ENCODE results near the gene GRIK5. TPM values are rescaled to one million over a fixed set of nuclear protein-coding genes. Genes with fewer than 3 reads are reported as not detected.

Gene GRIK5
- total and polyA plus RNA-seq, 2 experiments from 2014 or later = 0.50 to 0.60 TPM

DNA sequence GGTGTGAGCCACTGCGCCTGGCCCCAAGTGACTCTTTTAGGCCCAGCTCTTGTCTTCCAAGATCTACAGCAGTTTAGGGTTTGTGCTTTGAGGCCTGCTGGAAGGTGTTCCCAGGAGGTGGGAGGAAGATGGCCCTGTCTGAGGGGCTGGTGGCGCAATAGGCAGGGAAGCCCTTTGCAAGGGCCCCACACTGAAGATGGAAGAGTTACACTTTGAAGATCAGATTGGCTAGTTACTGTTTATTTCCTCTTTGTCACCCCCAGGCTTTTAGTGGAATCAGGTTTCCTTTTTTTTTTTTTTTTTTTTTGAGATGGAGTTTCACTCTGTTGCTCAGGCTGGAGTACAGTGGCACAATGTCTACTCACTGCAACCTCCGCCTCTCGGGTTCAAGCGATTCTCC lies 109.0 kb downstream of the GRIK5 start:
- no peaks in the 10 kb centered on the region for H3K27me3 ChIP-seq
- WGBS (ENCODE audit: low lambda C conversion rate, missing lambda C conversion rate) = 95% methylated on average over 5 of the region's 5 CpGs
- H3K27ac ChIP-seq = no peak overlapping the region
- H3K4me1 ChIP-seq (ENCODE audit: insufficient read depth) = peaks cover 3% of the 10 kb centered on the region
- H3K9me2 ChIP-seq (replicated peaks; ENCODE audit: insufficient read depth) = no peaks in the 10 kb centered on the region
- H3K4me2 ChIP-seq = no peak overlapping the region
- no peak overlapping the region for H2AFZ ChIP-seq
- no peaks in the 10 kb centered on the region for H3K36me3 ChIP-seq (replicated peaks; ENCODE audit: insufficient read depth, low read depth)
- H3K9me3 ChIP-seq (ENCODE audit: low read depth) = no peaks in the 10 kb centered on the region
- no peak for TF ChIP-seq EZH2 (IDR thresholded peaks at IDR 0.05; ENCODE audit: borderline replicate concordance)
- no peak for TF ChIP-seq EZH2phosphoT487 (IDR thresholded peaks at IDR 0.05; ENCODE audit: low read depth, severe bottlenecking, unreplicated experiment)
- TF ChIP-seq, protein P1, sequence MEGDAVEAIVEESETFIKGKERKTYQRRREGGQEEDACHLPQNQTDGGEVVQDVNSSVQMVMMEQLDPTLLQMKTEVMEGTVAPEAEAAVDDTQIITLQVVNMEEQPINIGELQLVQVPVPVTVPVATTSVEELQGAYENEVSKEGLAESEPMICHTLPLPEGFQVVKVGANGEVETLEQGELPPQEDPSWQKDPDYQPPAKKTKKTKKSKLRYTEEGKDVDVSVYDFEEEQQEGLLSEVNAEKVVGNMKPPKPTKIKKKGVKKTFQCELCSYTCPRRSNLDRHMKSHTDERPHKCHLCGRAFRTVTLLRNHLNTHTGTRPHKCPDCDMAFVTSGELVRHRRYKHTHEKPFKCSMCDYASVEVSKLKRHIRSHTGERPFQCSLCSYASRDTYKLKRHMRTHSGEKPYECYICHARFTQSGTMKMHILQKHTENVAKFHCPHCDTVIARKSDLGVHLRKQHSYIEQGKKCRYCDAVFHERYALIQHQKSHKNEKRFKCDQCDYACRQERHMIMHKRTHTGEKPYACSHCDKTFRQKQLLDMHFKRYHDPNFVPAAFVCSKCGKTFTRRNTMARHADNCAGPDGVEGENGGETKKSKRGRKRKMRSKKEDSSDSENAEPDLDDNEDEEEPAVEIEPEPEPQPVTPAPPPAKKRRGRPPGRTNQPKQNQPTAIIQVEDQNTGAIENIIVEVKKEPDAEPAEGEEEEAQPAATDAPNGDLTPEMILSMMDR (IDR thresholded peaks at IDR 0.05; ENCODE audit: poor library complexity) = no peak
- no peak overlapping the region for H3K4me3 ChIP-seq
- DNase-seq (ENCODE audit: low spot score) = no peak
- H3K79me2 ChIP-seq = no peaks in the 10 kb centered on the region
- H4K20me1 ChIP-seq (ENCODE audit: insufficient read depth, poor library complexity, severe bottlenecking) = no peaks in the 10 kb centered on the region

- Histone ChIP-seq H3K4me2 (peak within 1 kb of the TSS; percentile 84), H3K4me1 (ENCODE audit: insufficient read depth) (peaks cover 3% of the 10 kb centered on the region), H2AFZ (peak within 1 kb of the TSS; percentile 91), H3K27ac (peak within 1 kb of the TSS; percentile 93), H3K36me3 (replicated peaks; ENCODE audit: insufficient read depth, low read depth) (no peaks in the 10 kb centered on the region), H4K20me1 (ENCODE audit: insufficient read depth, poor library complexity, severe bottlenecking) (no peaks in the 10 kb centered on the region), H3K79me2 (no peaks in the 10 kb centered on the region), H3K9me2 (replicated peaks; ENCODE audit: insufficient read depth) (no peaks in the 10 kb centered on the region), H3K4me3 (peak within 1 kb of the TSS; percentile 72), H3K9me3 (ENCODE audit: low read depth) (no peaks in the 10 kb centered on the region), H3K27me3 (no peaks in the 10 kb centered on the region)
- no peak for TF ChIP-seq EZH2 (IDR thresholded peaks at IDR 0.05; ENCODE audit: borderline replicate concordance)
- TF ChIP-seq, protein P1 (IDR thresholded peaks at IDR 0.05; ENCODE audit: poor library complexity) = peak; percentile 33
- WGBS (ENCODE audit: low lambda C conversion rate, missing lambda C conversion rate) = 7% methylated on average over 33 of the region's 46 CpGs
- peak; percentile 95 for DNase-seq (ENCODE audit: low spot score)
These were observed 110.7 kb downstream of the GRIK5 start, which contains the start of gene RABAC1 for GRCh38 chr19:41959056-41960053. TSS of gene RABAC1 (minus strand) at chr19:41959321. CDS start at chr19:41959292, 29 bp downstream.

- peak overlapping the region; percentile 67 for H2AFZ ChIP-seq
- peak; percentile 95 for DNase-seq (ENCODE audit: low spot score)
- no peaks in the 10 kb centered on the region for H3K27me3 ChIP-seq
- H3K27ac ChIP-seq = peak overlapping the region; percentile 93
- TF ChIP-seq, protein P1 (IDR thresholded peaks at IDR 0.05; ENCODE audit: poor library complexity) = no peak
- TF ChIP-seq EZH2phosphoT487 (IDR thresholded peaks at IDR 0.05; ENCODE audit: low read depth, severe bottlenecking, unreplicated experiment) = no peak
- no peak for TF ChIP-seq EZH2 (IDR thresholded peaks at IDR 0.05; ENCODE audit: borderline replicate concordance)
- no peaks in the 10 kb centered on the region for H3K79me2 ChIP-seq
- 3% methylated on average over 25 of the region's 43 CpGs for WGBS (ENCODE audit: low lambda C conversion rate, missing lambda C conversion rate)
- no peaks in the 10 kb centered on the region for H3K9me2 ChIP-seq (replicated peaks; ENCODE audit: insufficient read depth)
- H3K4me3 ChIP-seq = peak overlapping the region; percentile 72
- H3K36me3 ChIP-seq (replicated peaks; ENCODE audit: insufficient read depth, low read depth) = no peaks in the 10 kb centered on the region
- no peaks in the 10 kb centered on the region for H4K20me1 ChIP-seq (ENCODE audit: insufficient read depth, poor library complexity, severe bottlenecking)
- H3K4me1 ChIP-seq (ENCODE audit: insufficient read depth) = peaks cover 3% of the 10 kb centered on the region
- peak overlapping the region; percentile 84 for H3K4me2 ChIP-seq
- no peaks in the 10 kb centered on the region for H3K9me3 ChIP-seq (ENCODE audit: low read depth)
These were observed 111.5 kb downstream of the GRIK5 start for GRCh38 chr19:41958367-41959055.
